Parathyroid adenoma (tissue), 2 donors: ENCODE measurements around the gene KDM3A.

Experiments
- H2AFZ ChIP-seq: fragments of 300-600 bp; sonication (generic); one replicate; pipeline ENCODE4 v1.7.0; 2017; ENCODE audit warnings: antibody characterized with exemption, mild to moderate bottlenecking
- H3K27ac ChIP-seq: fragments of 300-600 bp; sonication (generic); one replicate; pipeline ENCODE4 v1.7.0; 2017
- H3K27me3 ChIP-seq: fragments of 300-600 bp; sonication (generic); one replicate; pipeline ENCODE4 v1.7.0; 2017; ENCODE audit warnings: low read length; ENCODE audit not compliant: control insufficient read depth, insufficient read depth
- H3K36me3 ChIP-seq: fragments of 300-600 bp; sonication (generic); one replicate; pipeline ENCODE4 v1.7.0; 2017; ENCODE audit warnings: low read length; ENCODE audit not compliant: control insufficient read depth, insufficient read depth
- H3K4me1 ChIP-seq: fragments of 300-600 bp; sonication (generic); one replicate; pipeline ENCODE4 v1.7.0; 2017; ENCODE audit warnings: control low read depth
- H3K4me2 ChIP-seq: fragments of 300-600 bp; sonication (generic); one replicate; pipeline ENCODE4 v1.7.0; 2017; ENCODE audit warnings: low read length
- H3K4me3 ChIP-seq: fragments of 300-600 bp; sonication (generic); one replicate; pipeline ENCODE4 v1.7.0; 2017; ENCODE audit warnings: low read depth, low read length
- H3K79me2 ChIP-seq: fragments of 300-600 bp; sonication (generic); one replicate; pipeline ENCODE4 v1.7.0; 2017; ENCODE audit warnings: control low read depth
- H3K9ac ChIP-seq: fragments of 300-600 bp; sonication (generic); one replicate; pipeline ENCODE4 v1.7.0; 2017; ENCODE audit warnings: mild to moderate bottlenecking
- H3K9me3 ChIP-seq: fragments of 300-600 bp; sonication (generic); one replicate; pipeline ENCODE4 v1.7.0; 2017; ENCODE audit warnings: low read length; ENCODE audit not compliant: control insufficient read depth
- TF ChIP-seq, protein P1 (sequence below): fragments of 300-600 bp; sonication (generic); IDR thresholded peaks from one replicate; pipeline ENCODE4 v1.7.0; 2017; ENCODE audit warnings: antibody characterized with exemption, mild to moderate bottlenecking
- donor health status: primary hyperparathyroidism.

Gene KDM3A

DNA sequence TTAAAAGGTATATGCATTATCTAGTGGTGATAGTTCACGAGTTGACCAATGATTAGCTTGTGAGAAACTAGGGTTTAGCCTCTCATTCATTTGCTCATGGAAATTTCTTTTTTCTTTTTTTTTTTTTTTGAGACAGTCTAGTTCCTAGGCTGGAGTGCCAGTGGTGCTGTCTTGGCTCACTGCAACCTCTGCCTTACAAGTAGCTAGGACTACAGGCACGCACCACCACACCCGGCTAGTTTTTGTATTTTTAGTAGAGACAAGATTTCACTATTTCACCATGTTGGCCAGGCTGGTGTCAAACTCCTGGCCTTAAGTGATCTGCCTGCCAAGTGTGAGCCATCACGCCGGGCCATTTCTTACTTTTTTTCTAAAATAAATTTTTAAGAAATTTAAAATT, 14.0 kb downstream of the KDM3A start:
- Histone ChIP-seq H3K36me3 (no peaks in the 10 kb centered on the region), H3K27ac (no peak overlapping the region), H3K4me1 (peaks cover 10% of the 10 kb centered on the region), H3K9ac (no peak overlapping the region), H3K79me2 (peaks cover 29% of the 10 kb centered on the region), H3K27me3 (no peaks in the 10 kb centered on the region), H3K4me3 (no peak overlapping the region), H2AFZ (no peak overlapping the region), H3K9me3 (no peaks in the 10 kb centered on the region), H3K4me2 (no peak overlapping the region)
- TF ChIP-seq, protein P1, sequence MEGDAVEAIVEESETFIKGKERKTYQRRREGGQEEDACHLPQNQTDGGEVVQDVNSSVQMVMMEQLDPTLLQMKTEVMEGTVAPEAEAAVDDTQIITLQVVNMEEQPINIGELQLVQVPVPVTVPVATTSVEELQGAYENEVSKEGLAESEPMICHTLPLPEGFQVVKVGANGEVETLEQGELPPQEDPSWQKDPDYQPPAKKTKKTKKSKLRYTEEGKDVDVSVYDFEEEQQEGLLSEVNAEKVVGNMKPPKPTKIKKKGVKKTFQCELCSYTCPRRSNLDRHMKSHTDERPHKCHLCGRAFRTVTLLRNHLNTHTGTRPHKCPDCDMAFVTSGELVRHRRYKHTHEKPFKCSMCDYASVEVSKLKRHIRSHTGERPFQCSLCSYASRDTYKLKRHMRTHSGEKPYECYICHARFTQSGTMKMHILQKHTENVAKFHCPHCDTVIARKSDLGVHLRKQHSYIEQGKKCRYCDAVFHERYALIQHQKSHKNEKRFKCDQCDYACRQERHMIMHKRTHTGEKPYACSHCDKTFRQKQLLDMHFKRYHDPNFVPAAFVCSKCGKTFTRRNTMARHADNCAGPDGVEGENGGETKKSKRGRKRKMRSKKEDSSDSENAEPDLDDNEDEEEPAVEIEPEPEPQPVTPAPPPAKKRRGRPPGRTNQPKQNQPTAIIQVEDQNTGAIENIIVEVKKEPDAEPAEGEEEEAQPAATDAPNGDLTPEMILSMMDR, result no peak

DNA sequence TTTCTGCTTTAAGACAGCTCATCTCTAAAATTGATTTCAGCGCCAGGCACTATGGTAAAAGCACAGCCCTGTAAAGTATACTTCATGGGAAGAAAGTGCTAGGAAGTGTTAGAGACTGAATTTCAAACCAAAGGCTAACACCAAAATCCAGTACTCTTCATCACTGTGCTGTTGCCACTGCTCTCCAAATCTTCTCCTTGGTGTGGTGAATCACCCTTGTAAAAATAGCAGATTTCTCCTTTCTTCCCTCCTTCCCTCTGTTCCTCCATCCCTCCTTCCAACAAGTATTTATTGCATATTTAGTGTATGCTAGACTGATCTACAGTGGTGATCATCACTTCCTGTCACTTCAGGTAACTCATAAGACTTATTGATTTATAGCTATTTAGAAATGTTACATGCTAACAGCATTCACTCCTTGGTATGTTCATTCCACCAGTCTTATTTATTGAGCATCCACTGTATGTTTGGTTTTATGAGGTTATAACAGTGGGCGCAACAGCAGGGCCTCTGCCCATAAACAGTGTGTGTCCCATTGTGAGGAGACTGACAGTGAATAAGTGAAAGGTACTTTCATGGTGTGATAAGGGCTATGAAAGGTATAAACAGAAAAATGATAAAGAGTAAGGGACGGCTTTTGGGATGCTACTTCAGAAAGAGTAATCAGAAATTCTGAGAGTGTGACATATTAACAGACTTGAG, 20.0 kb downstream of the KDM3A start:
- peaks cover 28% of the 10 kb centered on the region for H3K79me2 ChIP-seq
- H3K4me2 ChIP-seq, result no peak overlapping the region
- H3K4me3 ChIP-seq, result no peak overlapping the region
- no peak overlapping the region for H3K27ac ChIP-seq
- no peaks in the 10 kb centered on the region for H3K36me3 ChIP-seq
- no peaks in the 10 kb centered on the region for H3K9me3 ChIP-seq
- H3K4me1 ChIP-seq, result no peaks in the 10 kb centered on the region
- no peak overlapping the region for H2AFZ ChIP-seq
- H3K27me3 ChIP-seq, result no peaks in the 10 kb centered on the region
- H3K9ac ChIP-seq, result no peak overlapping the region
- TF ChIP-seq, protein P1, result no peak

DNA sequence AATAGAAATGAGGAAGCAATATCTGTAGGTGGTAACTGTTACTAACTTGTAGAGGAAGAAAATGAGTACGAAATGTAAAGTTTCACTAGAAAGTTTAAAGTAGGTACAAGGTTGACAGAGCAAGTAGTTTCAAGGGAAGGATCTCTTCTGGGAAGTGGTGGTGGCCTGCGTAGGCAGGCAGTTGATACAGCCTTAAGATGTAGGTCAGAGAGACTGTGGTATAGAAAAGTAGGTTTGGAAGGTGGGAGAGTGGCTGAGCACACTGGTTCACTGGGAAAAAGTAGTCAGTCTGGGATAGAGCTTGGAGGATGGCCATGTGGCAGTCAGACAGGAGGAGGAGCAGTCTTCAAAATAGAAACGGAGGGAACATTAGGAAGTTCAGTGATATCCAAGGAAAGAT, 23.5 kb downstream of the KDM3A start:
- no peak overlapping the region for H3K9ac ChIP-seq
- H3K79me2 ChIP-seq, result peaks cover 8% of the 10 kb centered on the region
- no peaks in the 10 kb centered on the region for H3K36me3 ChIP-seq
- H3K4me2 ChIP-seq, result no peak overlapping the region
- no peaks in the 10 kb centered on the region for H3K27me3 ChIP-seq
- TF ChIP-seq, protein P1, result no peak
- no peak overlapping the region for H3K27ac ChIP-seq
- no peaks in the 10 kb centered on the region for H3K9me3 ChIP-seq
- no peak overlapping the region for H3K4me3 ChIP-seq
- no peak overlapping the region for H2AFZ ChIP-seq
- H3K4me1 ChIP-seq, result no peaks in the 10 kb centered on the region

DNA sequence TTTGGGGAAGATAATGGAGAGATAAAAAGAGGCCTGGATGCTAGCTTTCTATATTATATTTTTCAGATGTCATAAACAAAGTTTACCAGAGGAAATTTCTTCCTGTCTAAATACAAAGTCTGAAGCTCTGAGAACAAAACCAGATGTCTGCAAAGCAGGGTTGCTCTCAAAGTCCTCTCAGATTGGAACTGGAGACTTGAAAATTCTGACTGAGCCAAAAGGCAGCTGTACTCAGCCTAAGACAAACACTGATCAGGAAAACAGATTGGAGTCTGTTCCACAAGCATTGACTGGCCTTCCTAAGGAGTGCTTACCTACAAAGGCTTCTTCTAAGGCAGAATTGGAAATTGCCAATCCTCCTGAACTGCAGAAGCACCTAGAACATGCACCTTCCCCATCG, 25.1 kb downstream of the KDM3A start:
- H3K27ac ChIP-seq, result no peak overlapping the region

More for the DNA sequence above, 25.1 kb downstream of the KDM3A start:
- Histone ChIP-seq H3K36me3 (no peaks in the 10 kb centered on the region), H3K79me2 (peaks cover 1% of the 10 kb centered on the region), H3K27me3 (no peaks in the 10 kb centered on the region), H3K4me1 (no peaks in the 10 kb centered on the region), H2AFZ (no peak overlapping the region), H3K4me2 (no peak overlapping the region), H3K9ac (no peak overlapping the region), H3K9me3 (no peaks in the 10 kb centered on the region), H3K4me3 (no peak overlapping the region)
- TF ChIP-seq, protein P1, result no peak
